ENCODE data around the gene UBE2O.

- TF ChIP-seq CTCF (conservative IDR thresholded peaks at IDR 0.05 in 1 of 2, IDR thresholded peaks at IDR 0.05 in 1 of 2; ENCODE audit: low read depth in 1 of 2, low read length in 2 of 2) (no peak), EZH2 (IDR thresholded peaks at IDR 0.05; ENCODE audit: low read length, missing control alignments) (no peak)
Measured at GRCh38 chr17:76453431-76453743, 435 bp upstream of the UBE2O start.

All from fibroblast of lung (primary cell).